ENCODE data around the gene SERPINA4. TPM values are rescaled to one million over a fixed set of nuclear protein-coding genes. Genes with fewer than 3 reads are reported as not detected.

Gene SERPINA4
- total RNA-seq, 1 donor from 2014 or later = not detected

DNA sequence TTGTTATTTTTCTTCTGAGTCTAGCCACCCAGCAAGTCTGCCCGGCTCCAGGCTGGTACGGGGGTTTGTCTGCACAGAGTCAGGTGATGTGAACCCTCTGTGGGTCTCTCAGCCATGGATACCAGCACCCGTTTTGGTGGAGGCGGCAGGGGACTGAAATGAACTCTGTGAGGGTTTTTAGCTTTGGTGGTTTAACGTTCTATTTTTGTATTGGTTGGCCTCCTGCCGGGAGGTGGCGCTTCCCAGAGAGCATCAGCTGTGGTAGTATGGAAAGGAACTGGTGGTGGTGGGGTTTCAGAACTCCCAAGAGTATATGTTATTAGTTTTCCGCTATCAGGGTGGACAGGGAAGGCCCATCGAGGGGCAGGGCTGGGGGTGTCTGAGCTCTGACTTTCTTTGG lies 5.3 kb upstream of the SERPINA4 start:
- Mint-ChIP-seq H3K4me3 (ENCODE audit: unreplicated experiment) (no peak overlapping the region), H3K36me3 (ENCODE audit: unreplicated experiment) (no peaks in the 10 kb centered on the region), H3K4me1 (ENCODE audit: unreplicated experiment) (no peaks in the 10 kb centered on the region), H3K27me3 (ENCODE audit: unreplicated experiment) (peaks cover 32% of the 10 kb centered on the region), H3K9me3 (ENCODE audit: unreplicated experiment) (peaks cover 25% of the 10 kb centered on the region), H3K27ac (ENCODE audit: unreplicated experiment) (no peak overlapping the region)
- TF ChIP-seq, protein P1, sequence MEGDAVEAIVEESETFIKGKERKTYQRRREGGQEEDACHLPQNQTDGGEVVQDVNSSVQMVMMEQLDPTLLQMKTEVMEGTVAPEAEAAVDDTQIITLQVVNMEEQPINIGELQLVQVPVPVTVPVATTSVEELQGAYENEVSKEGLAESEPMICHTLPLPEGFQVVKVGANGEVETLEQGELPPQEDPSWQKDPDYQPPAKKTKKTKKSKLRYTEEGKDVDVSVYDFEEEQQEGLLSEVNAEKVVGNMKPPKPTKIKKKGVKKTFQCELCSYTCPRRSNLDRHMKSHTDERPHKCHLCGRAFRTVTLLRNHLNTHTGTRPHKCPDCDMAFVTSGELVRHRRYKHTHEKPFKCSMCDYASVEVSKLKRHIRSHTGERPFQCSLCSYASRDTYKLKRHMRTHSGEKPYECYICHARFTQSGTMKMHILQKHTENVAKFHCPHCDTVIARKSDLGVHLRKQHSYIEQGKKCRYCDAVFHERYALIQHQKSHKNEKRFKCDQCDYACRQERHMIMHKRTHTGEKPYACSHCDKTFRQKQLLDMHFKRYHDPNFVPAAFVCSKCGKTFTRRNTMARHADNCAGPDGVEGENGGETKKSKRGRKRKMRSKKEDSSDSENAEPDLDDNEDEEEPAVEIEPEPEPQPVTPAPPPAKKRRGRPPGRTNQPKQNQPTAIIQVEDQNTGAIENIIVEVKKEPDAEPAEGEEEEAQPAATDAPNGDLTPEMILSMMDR (IDR thresholded peaks at IDR 0.05) = no peak
- no peak for DNase-seq (ENCODE audit: extremely low spot score, unreplicated experiment)

DNA sequence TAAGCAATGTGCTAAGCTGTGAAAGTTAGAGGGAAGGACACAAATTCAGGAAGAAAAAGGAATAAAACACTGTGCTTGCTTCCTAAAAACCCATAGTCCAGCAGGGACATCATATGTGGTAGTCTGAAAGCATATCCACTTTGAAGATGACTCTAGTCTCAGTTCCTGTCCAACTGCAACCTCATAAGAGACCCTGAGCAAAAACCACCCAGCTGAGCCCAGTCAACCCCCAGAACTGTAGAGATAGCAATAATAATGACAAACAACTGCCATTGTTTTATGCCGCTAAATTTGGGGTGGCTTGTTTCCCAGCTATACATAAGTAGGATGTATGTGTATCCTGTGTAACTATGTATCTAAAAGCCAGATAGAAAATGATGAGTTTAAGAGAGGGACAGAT lies 3.9 kb upstream of the SERPINA4 start:
- H3K4me1 Mint-ChIP-seq (ENCODE audit: unreplicated experiment) = no peaks in the 10 kb centered on the region
- TF ChIP-seq, protein P1 (IDR thresholded peaks at IDR 0.05) = no peak
- peaks cover 21% of the 10 kb centered on the region for H3K27me3 Mint-ChIP-seq (ENCODE audit: unreplicated experiment)
- no peaks in the 10 kb centered on the region for H3K36me3 Mint-ChIP-seq (ENCODE audit: unreplicated experiment)
- H3K27ac Mint-ChIP-seq (ENCODE audit: unreplicated experiment) = no peak overlapping the region
- no peak overlapping the region for H3K4me3 Mint-ChIP-seq (ENCODE audit: unreplicated experiment)
- peaks cover 23% of the 10 kb centered on the region for H3K9me3 Mint-ChIP-seq (ENCODE audit: unreplicated experiment)
- DNase-seq (ENCODE audit: extremely low spot score, unreplicated experiment) = no peak

DNA sequence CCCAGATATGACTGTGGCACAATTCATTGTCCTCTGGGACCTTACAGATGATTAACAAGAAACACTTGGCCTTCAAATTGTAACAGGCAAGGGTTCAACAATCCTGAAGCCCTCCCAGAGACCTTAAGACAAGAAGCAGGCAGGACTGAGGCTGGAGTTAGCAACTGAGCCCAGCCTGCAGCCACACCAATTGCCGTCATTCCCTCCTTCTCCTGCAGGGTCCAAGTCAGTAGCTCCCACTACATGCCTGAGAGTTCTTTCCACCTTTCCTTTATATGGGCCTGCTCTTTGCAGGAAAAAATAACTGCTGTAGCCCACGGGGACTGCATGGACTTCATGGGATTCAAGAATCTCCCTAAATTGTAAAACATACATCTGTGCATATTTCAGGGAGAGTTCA lies 2.4 kb upstream of the SERPINA4 start:
- H3K9me3 Mint-ChIP-seq (ENCODE audit: unreplicated experiment) = peaks cover 13% of the 10 kb centered on the region
- TF ChIP-seq, protein P1 (IDR thresholded peaks at IDR 0.05) = no peak
- H3K36me3 Mint-ChIP-seq (ENCODE audit: unreplicated experiment) = no peaks in the 10 kb centered on the region
- no peak for DNase-seq (ENCODE audit: extremely low spot score, unreplicated experiment)
- H3K4me3 Mint-ChIP-seq (ENCODE audit: unreplicated experiment) = no peak overlapping the region
- peaks cover 8% of the 10 kb centered on the region for H3K27me3 Mint-ChIP-seq (ENCODE audit: unreplicated experiment)
- no peak overlapping the region for H3K27ac Mint-ChIP-seq (ENCODE audit: unreplicated experiment)
- no peaks in the 10 kb centered on the region for H3K4me1 Mint-ChIP-seq (ENCODE audit: unreplicated experiment)

DNA sequence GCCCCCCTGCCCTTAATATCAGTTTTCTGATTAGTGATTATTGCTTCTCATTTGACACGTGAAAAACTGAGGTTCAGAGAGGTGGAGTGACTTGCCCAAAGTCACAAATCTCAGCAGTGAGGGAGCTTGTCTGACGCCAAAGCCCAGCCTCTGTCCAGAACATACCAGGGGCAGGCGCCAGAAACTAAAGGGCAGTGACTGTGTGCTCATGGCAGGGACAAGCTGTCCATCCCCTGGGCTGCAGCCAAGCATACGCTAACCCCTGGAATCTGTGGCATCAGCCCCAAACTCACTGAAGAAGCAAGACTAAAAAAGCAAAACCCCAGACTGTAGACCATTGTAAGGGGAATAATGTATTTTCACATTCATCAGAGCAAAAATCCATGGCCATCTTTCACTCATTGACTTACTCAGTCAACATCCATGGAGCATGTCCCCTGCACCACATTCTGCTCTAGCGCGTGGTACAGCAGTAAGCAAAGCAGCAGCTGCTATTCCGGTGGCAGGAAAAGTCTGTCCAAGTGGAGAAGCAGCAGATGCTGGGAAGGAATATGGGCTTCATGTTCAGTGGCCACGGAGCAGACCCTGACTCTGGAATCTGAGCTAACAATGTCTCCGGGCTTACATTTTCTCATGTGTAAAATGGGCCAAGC lies 1.5 kb upstream of the SERPINA4 start:
- H3K4me1 Mint-ChIP-seq (ENCODE audit: unreplicated experiment) = no peaks in the 10 kb centered on the region
- H3K4me3 Mint-ChIP-seq (ENCODE audit: unreplicated experiment) = no peak overlapping the region
- no peak overlapping the region for H3K27ac Mint-ChIP-seq (ENCODE audit: unreplicated experiment)
- TF ChIP-seq, protein P1 (IDR thresholded peaks at IDR 0.05) = no peak
- H3K9me3 Mint-ChIP-seq (ENCODE audit: unreplicated experiment) = peaks cover 4% of the 10 kb centered on the region
- no peak for DNase-seq (ENCODE audit: extremely low spot score, unreplicated experiment)
- peaks cover 6% of the 10 kb centered on the region for H3K27me3 Mint-ChIP-seq (ENCODE audit: unreplicated experiment)
- no peaks in the 10 kb centered on the region for H3K36me3 Mint-ChIP-seq (ENCODE audit: unreplicated experiment)

DNA sequence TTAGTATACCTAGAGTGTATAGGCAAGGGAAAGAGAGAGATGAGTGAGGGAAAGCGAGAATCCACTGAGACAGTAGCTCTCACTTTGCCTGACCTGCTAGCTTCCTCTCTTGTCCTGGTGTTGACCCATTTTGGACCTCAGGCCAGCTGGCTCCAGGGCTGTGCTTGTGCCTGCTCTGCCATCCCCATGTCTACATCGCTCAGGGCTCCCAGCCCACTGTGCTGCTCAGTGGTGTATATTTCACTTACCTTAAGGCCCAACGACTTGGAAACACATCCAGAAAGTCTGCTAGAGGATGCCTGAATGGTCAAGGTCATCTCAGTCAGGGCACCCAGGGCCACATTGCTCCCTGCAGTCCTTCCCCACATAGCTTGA lies 964 bp upstream of the SERPINA4 start:
- Mint-ChIP-seq H3K9me3 (ENCODE audit: unreplicated experiment) (no peaks in the 10 kb centered on the region), H3K4me3 (ENCODE audit: unreplicated experiment) (no peak overlapping the region), H3K36me3 (ENCODE audit: unreplicated experiment) (no peaks in the 10 kb centered on the region), H3K27me3 (ENCODE audit: unreplicated experiment) (peaks cover 5% of the 10 kb centered on the region), H3K27ac (ENCODE audit: unreplicated experiment) (no peak overlapping the region), H3K4me1 (ENCODE audit: unreplicated experiment) (no peaks in the 10 kb centered on the region)
- TF ChIP-seq, protein P1 (IDR thresholded peaks at IDR 0.05) = no peak
- no peak for DNase-seq (ENCODE audit: extremely low spot score, unreplicated experiment)

All from osteocyte (in vitro differentiated cells).